ENCODE results near the gene ZNF398. TPM values are rescaled to one million over a fixed set of nuclear protein-coding genes. Genes with fewer than 3 reads are reported as not detected.

Gene ZNF398
- total RNA-seq, 1 experiment from 2014 or later: 62.1 TPM

GRCh38 chr7:149125189-149125862 lies 21.9 kb upstream of the ZNF398 start:
- peaks cover 18 to 30% (median 20%) of the 10 kb centered on the region in 3 experiments for H3K36me3 Mint-ChIP-seq (ENCODE audit: insufficient read depth in 1 of 3, low read depth in 3 of 3)
- no peak overlapping the region for H2AK5ac ChIP-seq (ENCODE audit: insufficient read length, low read length)

More at GRCh38 chr7:149125189-149125862, 21.9 kb upstream of the ZNF398 start:
- Histone ChIP-seq H3K23ac (ENCODE audit: insufficient read length, low read depth, low read length) (no peak overlapping the region), H4K91ac (ENCODE audit: insufficient read length, low read depth, low read length) (no peak overlapping the region), H3K27ac (ENCODE audit: insufficient read length, low read depth, low read length) (no peak overlapping the region), H2BK15ac (ENCODE audit: low read depth, low read length) (0 out of 2 replicates have a peak overlapping the region, but pooled peaks have one; percentile 7), H3K79me2 (ENCODE audit: insufficient read depth, low read length) (peaks cover 5% of the 10 kb centered on the region; the same call in 1 of the 2 replicates), H2BK120ac (ENCODE audit: low read depth, low read length, poor library complexity, severe bottlenecking) (no peak overlapping the region), H2BK12ac (ENCODE audit: insufficient read length, low read depth, low read length) (no peak overlapping the region), H2BK5ac (ENCODE audit: insufficient read length, low read length) (no peak overlapping the region), H3K4ac (ENCODE audit: low read depth, low read length) (no peak overlapping the region), H3K23me2 (ENCODE audit: insufficient read length, low read depth, low read length, poor library complexity, severe bottlenecking) (peaks cover 10% of the 10 kb centered on the region), H3K18ac (ENCODE audit: insufficient read length, low read depth, low read length) (peak overlapping the region; percentile 85), H3K14ac (ENCODE audit: insufficient read depth, low read length) (peak overlapping the region; percentile 91), H3K4me2 (ENCODE audit: insufficient read depth, insufficient read length, low read length) (peak overlapping the region; percentile 99), H3T11ph (ENCODE audit: low read length) (no peak overlapping the region), H3K9ac (ENCODE audit: extremely low read depth, insufficient read length, low read length) (peak overlapping the region; percentile 97), H4K20me1 (ENCODE audit: control insufficient read depth, insufficient read depth, insufficient read length) (no peaks in the 10 kb centered on the region), H4K5ac (ENCODE audit: insufficient read length, low read depth, low read length) (no peak overlapping the region), H3K9me3 (ENCODE audit: control insufficient read depth, low read depth, low read length) (peaks cover 4% of the 10 kb centered on the region), H4K8ac (replicated peaks; ENCODE audit: insufficient read length, low read depth, low read length) (no peak overlapping the region), H2AFZ (ENCODE audit: low read length) (no peak overlapping the region), H3K79me1 (ENCODE audit: insufficient read depth, low read depth, low read length, poor library complexity, severe bottlenecking) (peaks cover 5% of the 10 kb centered on the region), H3K4me1 (ENCODE audit: insufficient read depth, low read length) (no peaks in the 10 kb centered on the region; the same call in 1 of the 2 replicates), H3K56ac (ENCODE audit: insufficient read length, low read depth, low read length) (no peak overlapping the region), H2BK20ac (ENCODE audit: low read depth, low read length, poor library complexity, severe bottlenecking) (no peak overlapping the region), H3K27me3 (ENCODE audit: insufficient read depth, low read length) (no peaks in the 10 kb centered on the region)
- Mint-ChIP-seq H3K4me1 (peaks cover 14 to 23% of the 10 kb centered on the region in 2 experiments), H3K9me3 (peaks cover 9 to 13% of the 10 kb centered on the region in 2 experiments), H3K4me3 (peak overlapping the region; percentile 98 to 99), H3K27me3 (ENCODE audit: low read depth) (no peaks in the 10 kb centered on the region), H3K27ac (peak overlapping the region; percentile 84 to 98 (median 85))
- WGBS (ENCODE audit: extremely low coverage, insufficient read length, low lambda C conversion rate): no CpG with 5 or more reads among the region's 21 CpGs
- TF ChIP-seq, protein P1, sequence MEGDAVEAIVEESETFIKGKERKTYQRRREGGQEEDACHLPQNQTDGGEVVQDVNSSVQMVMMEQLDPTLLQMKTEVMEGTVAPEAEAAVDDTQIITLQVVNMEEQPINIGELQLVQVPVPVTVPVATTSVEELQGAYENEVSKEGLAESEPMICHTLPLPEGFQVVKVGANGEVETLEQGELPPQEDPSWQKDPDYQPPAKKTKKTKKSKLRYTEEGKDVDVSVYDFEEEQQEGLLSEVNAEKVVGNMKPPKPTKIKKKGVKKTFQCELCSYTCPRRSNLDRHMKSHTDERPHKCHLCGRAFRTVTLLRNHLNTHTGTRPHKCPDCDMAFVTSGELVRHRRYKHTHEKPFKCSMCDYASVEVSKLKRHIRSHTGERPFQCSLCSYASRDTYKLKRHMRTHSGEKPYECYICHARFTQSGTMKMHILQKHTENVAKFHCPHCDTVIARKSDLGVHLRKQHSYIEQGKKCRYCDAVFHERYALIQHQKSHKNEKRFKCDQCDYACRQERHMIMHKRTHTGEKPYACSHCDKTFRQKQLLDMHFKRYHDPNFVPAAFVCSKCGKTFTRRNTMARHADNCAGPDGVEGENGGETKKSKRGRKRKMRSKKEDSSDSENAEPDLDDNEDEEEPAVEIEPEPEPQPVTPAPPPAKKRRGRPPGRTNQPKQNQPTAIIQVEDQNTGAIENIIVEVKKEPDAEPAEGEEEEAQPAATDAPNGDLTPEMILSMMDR (conservative IDR thresholded peaks at IDR 0.05): no peak
- no peak for DNase-seq

Data from H9 (cell line).